HG03558 (cell line): Measurements from ENCODE around the gene SNX30.

Experiments
- ATAC-seq: cut with Tn5 transposase; IDR thresholded peaks from one replicate; pipeline ENCODE4 v1.9.1; 2021; ENCODE audit warnings: moderate number of reproducible peaks; ENCODE audit not compliant: unreplicated experiment; ENCODE audit errors: extremely low read depth

The SNX30 gene

DNA sequence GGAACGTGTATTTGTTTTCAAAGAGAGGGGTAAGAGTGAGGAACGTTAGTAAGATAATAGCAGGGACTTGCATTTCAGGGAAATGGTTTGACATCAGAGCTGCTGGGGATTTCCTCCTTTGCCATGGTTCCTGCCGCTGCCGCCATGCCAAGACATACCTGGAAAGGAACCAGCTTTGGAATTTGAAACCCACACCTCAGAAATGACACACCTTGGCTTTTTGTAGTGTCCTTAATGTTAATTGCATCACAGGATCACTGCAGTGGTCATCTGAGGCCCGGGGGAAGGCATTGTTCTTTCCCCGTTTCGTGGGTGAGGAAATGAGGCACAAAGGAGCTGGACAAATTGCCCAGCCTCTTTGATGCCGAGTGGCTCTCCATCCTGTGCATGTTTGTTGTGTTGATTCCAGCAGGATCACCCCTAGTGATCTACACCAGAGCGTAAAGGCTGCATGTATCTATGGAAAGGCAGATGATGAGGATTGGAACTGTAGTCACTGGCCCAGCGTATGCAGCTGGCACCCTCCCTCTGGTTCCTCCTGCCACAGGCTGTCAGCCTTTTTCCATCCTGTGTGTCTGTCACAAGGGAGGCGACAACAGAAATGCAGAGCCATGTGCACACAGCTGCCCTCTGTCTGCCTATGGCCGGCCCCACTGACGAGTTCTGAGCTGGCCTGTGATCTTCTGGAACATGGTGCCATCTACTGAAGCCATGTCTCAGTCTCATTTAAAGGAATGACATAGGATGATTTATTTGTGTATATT is 102.4 kb downstream of the SNX30 start:
- ATAC-seq, result no peak

- ATAC-seq, result no peak
These were observed 103.5 kb downstream of the SNX30 start for GRCh38 chr9:112853882-112854585.

GRCh38 chr9:112854657-112855056 is 104.1 kb downstream of the SNX30 start:
- ATAC-seq, result no peak

GRCh38 chr9:112856200-112856599 is 105.6 kb downstream of the SNX30 start:
- no peak for ATAC-seq

GRCh38 chr9:112856843-112857242 is 106.3 kb downstream of the SNX30 start:
- no peak for ATAC-seq

- no peak for ATAC-seq
These were observed 107.4 kb downstream of the SNX30 start for GRCh38 chr9:112858005-112858404.

DNA sequence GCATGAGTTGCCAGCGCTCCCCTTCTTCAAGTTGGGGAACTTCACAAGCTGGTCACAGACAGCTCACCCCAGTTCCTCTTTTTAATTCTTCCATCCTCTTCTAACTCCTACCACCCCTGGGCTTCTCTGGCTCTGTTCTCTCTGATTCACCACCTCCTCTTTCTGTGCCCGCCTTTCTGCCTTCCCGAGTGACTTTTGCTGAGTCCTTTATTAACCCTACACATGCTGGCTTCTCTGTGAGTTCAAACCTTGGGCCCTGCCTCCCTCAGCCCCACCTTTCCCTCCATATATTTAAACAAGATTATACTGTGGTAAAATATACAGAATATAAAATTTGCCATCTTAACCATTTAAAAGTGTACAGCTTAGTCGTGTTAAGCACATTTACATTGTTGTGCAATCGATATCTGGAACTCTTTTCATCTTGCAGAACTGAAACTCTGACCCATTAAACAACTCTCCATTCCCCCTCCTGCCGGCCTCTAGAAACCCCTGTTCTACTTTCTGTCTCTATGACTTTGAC is 108.1 kb downstream of the SNX30 start:
- no peak for ATAC-seq

GRCh38 chr9:112860451-112860850 is 109.9 kb downstream of the SNX30 start:
- ATAC-seq, result no peak

GRCh38 chr9:112861155-112861554 is 110.6 kb downstream of the SNX30 start:
- no peak for ATAC-seq

GRCh38 chr9:112861638-112862555 is 111.3 kb downstream of the SNX30 start:
- no peak for ATAC-seq

DNA sequence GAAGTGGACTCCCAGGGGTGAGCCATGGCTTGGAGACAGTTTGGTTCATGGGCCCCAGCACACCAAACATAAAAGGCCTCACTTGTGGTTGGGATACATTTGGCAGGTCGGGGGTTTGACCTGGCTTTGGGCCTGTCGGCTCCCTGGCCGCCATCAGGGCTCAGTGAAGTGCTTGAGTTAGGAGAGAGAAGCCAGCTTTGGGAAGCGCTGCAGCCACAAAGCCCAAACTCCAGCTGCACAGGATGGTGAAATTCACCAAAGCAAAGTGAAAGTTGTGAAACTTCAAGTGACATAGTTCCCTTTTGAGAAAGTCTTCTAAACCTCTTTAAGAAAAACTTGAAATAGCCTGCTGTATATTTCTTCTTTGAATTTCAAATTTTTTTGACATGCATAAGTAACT is 112.7 kb downstream of the SNX30 start:
- ATAC-seq, result no peak

DNA sequence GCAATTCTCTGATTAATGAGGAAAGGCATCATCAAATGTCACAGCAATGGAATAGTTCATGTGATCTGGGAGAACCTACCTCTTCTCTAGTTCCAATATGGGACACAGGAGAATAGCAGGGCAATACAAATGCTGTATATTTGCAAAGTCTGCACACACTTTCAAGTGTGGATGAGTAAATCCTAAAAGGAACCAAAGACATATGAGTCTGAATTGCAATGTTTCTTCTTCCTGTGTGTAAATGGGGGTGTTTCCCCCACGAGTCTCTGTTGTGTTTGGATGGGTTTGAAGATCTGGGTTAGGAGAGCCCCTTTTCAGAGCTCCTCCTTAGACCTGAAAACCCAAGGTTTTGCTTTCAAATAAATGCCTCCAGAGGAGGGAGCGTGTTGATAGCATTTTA is 113.2 kb downstream of the SNX30 start:
- ATAC-seq, result no peak

GRCh38 chr9:112864403-112864802 is 113.8 kb downstream of the SNX30 start:
- no peak for ATAC-seq

- ATAC-seq, result no peak
These were observed 114.4 kb downstream of the SNX30 start for GRCh38 chr9:112864982-112865381.

- no peak for ATAC-seq
These were observed 116.2 kb downstream of the SNX30 start for GRCh38 chr9:112866662-112867274.

DNA sequence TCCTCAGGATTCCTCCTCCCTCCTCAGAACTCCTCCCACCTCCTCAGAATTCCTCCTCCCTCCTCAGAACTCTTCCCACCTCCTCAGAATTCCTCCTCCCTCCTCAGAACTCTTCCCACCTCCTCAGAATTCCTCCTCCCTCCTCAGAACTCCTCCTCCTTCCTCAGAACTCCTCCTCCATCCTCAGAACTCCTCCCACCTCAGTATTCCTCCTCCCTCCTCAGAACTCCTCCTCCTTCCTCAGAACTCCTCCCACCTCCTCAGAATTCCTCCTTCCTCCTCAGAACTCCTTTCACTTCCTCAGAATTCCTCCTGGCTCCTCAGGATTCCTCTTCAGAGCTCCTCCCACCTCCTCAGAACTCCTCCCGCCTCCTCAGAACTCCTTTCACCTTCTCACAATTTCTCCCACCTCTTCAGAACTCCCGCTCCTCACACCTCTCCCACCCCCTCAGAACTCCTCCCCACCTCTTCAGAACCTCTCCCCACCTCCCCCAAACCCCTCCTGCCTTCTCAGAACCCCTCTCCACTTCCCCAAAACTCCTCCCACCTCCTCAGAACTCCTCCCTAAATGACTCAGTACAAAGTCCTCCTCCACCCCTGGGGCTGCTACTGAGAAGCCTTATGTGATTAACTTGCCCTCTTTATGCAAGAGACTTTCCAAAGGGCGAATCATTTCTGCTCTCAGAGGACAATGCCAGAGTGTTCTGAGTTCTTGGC is 116.9 kb downstream of the SNX30 start:
- ATAC-seq, result no peak

DNA sequence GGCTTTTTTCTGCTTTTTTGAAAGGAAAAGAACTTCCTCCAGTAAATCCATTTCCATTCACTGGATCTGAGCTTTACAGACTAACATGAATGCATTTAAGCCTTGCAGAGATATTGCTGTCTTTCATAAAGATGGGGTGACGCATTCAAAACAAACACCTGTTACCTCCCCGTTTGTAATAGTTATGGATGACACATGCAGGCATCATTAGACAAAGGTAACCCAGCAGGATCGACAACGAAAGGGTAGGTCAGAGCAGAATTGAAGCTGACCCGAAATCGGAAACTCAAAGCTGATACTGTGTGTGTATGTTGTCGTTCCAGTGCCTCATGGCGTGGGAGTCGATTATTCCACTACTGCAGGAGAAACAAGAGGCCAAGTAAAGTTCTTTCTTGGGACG is 117.9 kb downstream of the SNX30 start:
- ATAC-seq, result no peak

- no peak for ATAC-seq
These were observed 118.5 kb downstream of the SNX30 start for GRCh38 chr9:112869041-112869529.

GRCh38 chr9:112869917-112870316 is 119.4 kb downstream of the SNX30 start:
- ATAC-seq, result no peak
